Central memory CD8-positive, alpha-beta T cell (primary cell): ENCODE results near the gene RAB44.

Source experiments
- ATAC-seq: fragments of 150-1000 bp; cut with Tn5 transposase; replicated peaks from 2 replicates; pipeline ENCODE4 v1.10.0; 2022; ENCODE audit warnings: mild to moderate bottlenecking, moderate FRiP score, moderate number of reproducible peaks; ENCODE audit not compliant: poor library complexity, severe bottlenecking; ENCODE audit errors: extremely low read depth
- DNase-seq, 2 donors: peaks; one replicate each; pipeline ENCODE4 v3.0.0; 2021; ENCODE audit warnings: low spot score in 2 of 2
- H3K27ac Mint-ChIP-seq: one replicate; pipeline ENCODE4 v1.8.0; 2022; ENCODE audit warnings: low read depth, mild to moderate bottlenecking, moderate library complexity, mixed read lengths
- H3K27me3 Mint-ChIP-seq: one replicate; pipeline ENCODE4 v1.8.0; 2022; ENCODE audit warnings: mixed read lengths
- H3K36me3 Mint-ChIP-seq: one replicate; pipeline ENCODE4 v1.8.0; 2022; ENCODE audit warnings: mild to moderate bottlenecking, moderate library complexity, mixed read lengths; ENCODE audit not compliant: insufficient read depth
- H3K4me1 Mint-ChIP-seq: one replicate; pipeline ENCODE4 v1.8.0; 2022; ENCODE audit warnings: mixed read lengths
- H3K4me3 Mint-ChIP-seq: one replicate; pipeline ENCODE4 v1.8.0; 2022; ENCODE audit warnings: mild to moderate bottlenecking, moderate library complexity, mixed read lengths
- H3K9me3 Mint-ChIP-seq: one replicate; pipeline ENCODE4 v1.8.0; 2022; ENCODE audit warnings: mixed read lengths

RAB44 gene

GRCh38 chr6:36777801-36778200 lies 80.2 kb downstream of the RAB44 start:
- Mint-ChIP-seq H3K9me3 (no peaks in the 10 kb centered on the region), H3K4me1 (peaks cover 15% of the 10 kb centered on the region), H3K4me3 (no peak overlapping the region), H3K27me3 (no peaks in the 10 kb centered on the region), H3K36me3 (no peaks in the 10 kb centered on the region), H3K27ac (peak overlapping the region; percentile 61)
- DNase-seq (no peak), ATAC-seq (no peak)

DNA sequence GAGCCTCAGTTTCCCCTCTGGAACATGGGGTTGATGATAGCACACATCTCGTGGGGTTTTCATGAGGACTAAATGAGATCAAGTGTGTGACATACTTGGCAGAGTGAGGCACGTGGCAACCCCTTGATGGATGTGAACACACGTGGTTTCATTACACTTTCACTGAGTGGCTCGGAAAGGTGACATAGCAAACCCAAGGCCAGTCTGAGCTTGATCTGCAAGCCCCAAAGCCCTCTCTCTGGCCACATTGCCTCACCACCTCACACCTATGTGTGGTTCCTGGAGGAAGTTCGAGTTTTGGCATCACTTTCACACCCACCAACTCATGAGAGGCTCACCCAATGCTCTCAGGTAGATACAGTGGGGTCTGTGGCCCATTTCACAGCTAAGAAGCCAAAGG lies 81.6 kb downstream of the RAB44 start:
- H3K27ac Mint-ChIP-seq, result no peak overlapping the region

GRCh38 chr6:36780442-36781177 lies 83.0 kb downstream of the RAB44 start:
- Mint-ChIP-seq H3K9me3 (no peaks in the 10 kb centered on the region), H3K4me1 (peaks cover 17% of the 10 kb centered on the region), H3K4me3 (no peak overlapping the region), H3K36me3 (no peaks in the 10 kb centered on the region), H3K27me3 (no peaks in the 10 kb centered on the region), H3K27ac (no peak overlapping the region)
- ATAC-seq, result no peak
- DNase-seq, result no peak

More for the DNA sequence above, 81.6 kb downstream of the RAB44 start:
- H3K36me3 Mint-ChIP-seq, result no peaks in the 10 kb centered on the region
- DNase-seq (no peak), ATAC-seq (peak; percentile 40)
- H3K27me3 Mint-ChIP-seq, result no peaks in the 10 kb centered on the region
- H3K4me1 Mint-ChIP-seq, result peaks cover 17% of the 10 kb centered on the region
- H3K4me3 Mint-ChIP-seq, result no peak overlapping the region
- H3K9me3 Mint-ChIP-seq, result no peaks in the 10 kb centered on the region

- H3K4me3 Mint-ChIP-seq, result no peak overlapping the region
- no peaks in the 10 kb centered on the region for H3K36me3 Mint-ChIP-seq
- no peaks in the 10 kb centered on the region for H3K9me3 Mint-ChIP-seq
- H3K27me3 Mint-ChIP-seq, result peaks cover 1% of the 10 kb centered on the region
- ATAC-seq (no peak), DNase-seq (no peak)
- no peak overlapping the region for H3K27ac Mint-ChIP-seq
- H3K4me1 Mint-ChIP-seq, result peaks cover 17% of the 10 kb centered on the region
These were observed 84.0 kb downstream of the RAB44 start for GRCh38 chr6:36781669-36782068.
